HFFc6 (cell line): ENCODE data around the gene HCFC2. TPM values are rescaled to one million over a fixed set of nuclear protein-coding genes. Genes with fewer than 3 reads are reported as not detected.
"Not testable (repeated sequence)": the region's sequence is repeated elsewhere in the genome, so short reads cannot be mapped to it uniquely, and the experiment has no call there.

ENCODE experiments used
- DNase-seq: peaks from one replicate; pipeline ENCODE4 v3.0.0-alpha.2; 2018
- H3K27ac Mint-ChIP-seq: 2 replicates; pipeline ENCODE4 v1.8.0; 2020; ENCODE audit warnings: mild to moderate bottlenecking, mixed read lengths
- H3K27me3 Mint-ChIP-seq: 2 replicates; pipeline ENCODE4 v1.8.0; 2021; ENCODE audit warnings: mild to moderate bottlenecking, moderate library complexity, mixed read lengths; ENCODE audit not compliant: insufficient read depth
- H3K36me3 Mint-ChIP-seq: 2 replicates; pipeline ENCODE4 v1.8.0; 2021; ENCODE audit warnings: low read depth, mixed read lengths
- H3K4me1 Mint-ChIP-seq: 2 replicates; pipeline ENCODE4 v1.8.0; 2020; ENCODE audit warnings: low read depth, mixed read lengths
- H3K4me3 Mint-ChIP-seq: 2 replicates; pipeline ENCODE4 v1.8.0; 2020; ENCODE audit warnings: mild to moderate bottlenecking, moderate library complexity, mixed read lengths
- H3K9me3 Mint-ChIP-seq: 2 replicates; pipeline ENCODE4 v1.8.0; 2020; ENCODE audit warnings: mild to moderate bottlenecking, mixed read lengths
- total RNA-seq, 6 experiments: library from RNA; stranded (reverse); fragmentation: NEBNext Ultra II Directional; extraction: Animal tissue kit (Norgen Biotek cat#: 25700); gene quantifications; 2 replicates in 1 of 6; 3 replicates in 5 of 6; pipeline ENCODE4 v1.2.3, GENCODE V29; 2021
- TF ChIP-seq, protein P1 (sequence below): fragments of 200-600 bp; sonication (generic); IDR thresholded peaks from 2 replicates; pipeline ENCODE4 v1.5.0; 2021; ENCODE audit warnings: antibody characterized with exemption, mild to moderate bottlenecking

HCFC2 gene
- total RNA-seq, 6 experiments from 2014 or later, result 19.6 to 23.8 (median 21.9) TPM

GRCh38 chr12:104108755-104109445 lies 44.6 kb downstream of the HCFC2 start:
- Mint-ChIP-seq H3K27me3 (no peaks in the 10 kb centered on the region), H3K4me3 (no peak overlapping the region), H3K9me3 (no peaks in the 10 kb centered on the region), H3K36me3 (0 out of 2 replicates have a peak, but pooled peaks cover 5% of the 10 kb centered on the region), H3K27ac (peak overlapping the region; percentile 22; the same call in 1 of the 2 replicates), H3K4me1 (peaks cover 23% of the 10 kb centered on the region)
- TF ChIP-seq, protein P1, sequence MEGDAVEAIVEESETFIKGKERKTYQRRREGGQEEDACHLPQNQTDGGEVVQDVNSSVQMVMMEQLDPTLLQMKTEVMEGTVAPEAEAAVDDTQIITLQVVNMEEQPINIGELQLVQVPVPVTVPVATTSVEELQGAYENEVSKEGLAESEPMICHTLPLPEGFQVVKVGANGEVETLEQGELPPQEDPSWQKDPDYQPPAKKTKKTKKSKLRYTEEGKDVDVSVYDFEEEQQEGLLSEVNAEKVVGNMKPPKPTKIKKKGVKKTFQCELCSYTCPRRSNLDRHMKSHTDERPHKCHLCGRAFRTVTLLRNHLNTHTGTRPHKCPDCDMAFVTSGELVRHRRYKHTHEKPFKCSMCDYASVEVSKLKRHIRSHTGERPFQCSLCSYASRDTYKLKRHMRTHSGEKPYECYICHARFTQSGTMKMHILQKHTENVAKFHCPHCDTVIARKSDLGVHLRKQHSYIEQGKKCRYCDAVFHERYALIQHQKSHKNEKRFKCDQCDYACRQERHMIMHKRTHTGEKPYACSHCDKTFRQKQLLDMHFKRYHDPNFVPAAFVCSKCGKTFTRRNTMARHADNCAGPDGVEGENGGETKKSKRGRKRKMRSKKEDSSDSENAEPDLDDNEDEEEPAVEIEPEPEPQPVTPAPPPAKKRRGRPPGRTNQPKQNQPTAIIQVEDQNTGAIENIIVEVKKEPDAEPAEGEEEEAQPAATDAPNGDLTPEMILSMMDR, result peak; percentile 96
- DNase-seq, result peak; percentile 78

GRCh38 chr12:104109446-104110271 lies 45.3 kb downstream of the HCFC2 start:
- TF ChIP-seq, protein P1, result peak; percentile 57
- Mint-ChIP-seq H3K4me1 (peaks cover 30% of the 10 kb centered on the region), H3K4me3 (no peak overlapping the region), H3K36me3 (peaks cover 10% of the 10 kb centered on the region), H3K9me3 (no peaks in the 10 kb centered on the region), H3K27ac (peak overlapping the region; percentile 29), H3K27me3 (no peaks in the 10 kb centered on the region)
- DNase-seq, result no peak

DNA sequence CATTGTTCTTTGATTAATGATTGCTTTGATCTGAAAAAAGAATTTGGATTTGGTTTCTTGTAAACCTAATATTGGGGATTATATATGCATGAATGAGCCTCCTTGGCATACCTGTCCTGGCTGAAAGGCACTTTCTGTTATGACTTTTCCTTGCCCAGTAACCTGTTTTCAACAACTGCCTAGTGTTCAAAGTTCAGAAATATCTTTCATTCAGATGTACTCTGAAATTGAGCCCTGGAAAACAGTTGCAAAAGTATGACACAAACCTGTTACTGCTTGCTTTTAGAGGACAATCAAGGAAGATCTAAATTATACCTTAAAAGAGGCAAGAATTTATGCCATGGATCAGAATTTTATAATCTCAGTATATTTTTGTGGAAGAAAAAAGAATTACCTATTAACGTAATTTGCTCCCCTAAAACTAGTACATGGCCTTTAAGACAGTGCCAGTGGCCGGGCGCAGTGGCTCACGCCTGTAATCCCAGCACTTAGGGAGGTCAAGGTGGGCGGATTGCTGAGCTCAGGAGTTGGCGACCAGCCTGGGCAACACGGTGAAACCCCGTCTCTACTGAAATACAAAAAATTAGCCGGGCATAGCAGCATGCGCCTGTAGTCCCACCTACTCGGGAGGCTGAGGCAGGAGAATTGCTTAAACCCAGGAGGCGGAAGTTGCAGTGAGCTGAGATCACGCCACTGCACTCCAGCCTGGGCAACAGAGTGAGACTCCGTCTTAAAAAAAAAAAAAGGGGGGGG lies 50.7 kb downstream of the HCFC2 start:
- not testable (repeated sequence) for H3K27ac Mint-ChIP-seq, DNase-seq, H3K27me3 Mint-ChIP-seq, H3K4me3 Mint-ChIP-seq, H3K9me3 Mint-ChIP-seq
- peaks cover 31% of the 10 kb centered on the region for H3K4me1 Mint-ChIP-seq
- peaks cover 25% of the 10 kb centered on the region for H3K36me3 Mint-ChIP-seq

GRCh38 chr12:104115587-104115975 lies 51.2 kb downstream of the HCFC2 start:
- no peak for DNase-seq
- H3K36me3 Mint-ChIP-seq, result peaks cover 30% of the 10 kb centered on the region
- peaks cover 37% of the 10 kb centered on the region for H3K4me1 Mint-ChIP-seq
- no peaks in the 10 kb centered on the region for H3K9me3 Mint-ChIP-seq
- no peak overlapping the region for H3K4me3 Mint-ChIP-seq
- H3K27me3 Mint-ChIP-seq, result no peaks in the 10 kb centered on the region
- peak overlapping the region; percentile 38; the same call in 1 of the 2 replicates for H3K27ac Mint-ChIP-seq
- TF ChIP-seq, protein P1, result no peak

GRCh38 chr12:104121001-104121400 lies 56.7 kb downstream of the HCFC2 start:
- H3K4me1 Mint-ChIP-seq, result peaks cover 57% of the 10 kb centered on the region
- peak; percentile 77 for DNase-seq
- peak overlapping the region; percentile 49 for H3K27ac Mint-ChIP-seq
- TF ChIP-seq, protein P1, result no peak
- H3K4me3 Mint-ChIP-seq, result peak overlapping the region; percentile 71
- no peaks in the 10 kb centered on the region for H3K27me3 Mint-ChIP-seq
- H3K36me3 Mint-ChIP-seq, result peaks cover 43% of the 10 kb centered on the region
- H3K9me3 Mint-ChIP-seq, result no peaks in the 10 kb centered on the region
